ENCODE measurements around the gene NCOA1. TPM values are rescaled to one million over a fixed set of nuclear protein-coding genes. Genes with fewer than 3 reads are reported as not detected.

The NCOA1 gene
- polyA plus RNA-seq (3.7 to 5.7 TPM (median 5.0 TPM) in 3 replicates), polyA minus RNA-seq (6.5 to 15.7 TPM (median 9.0 TPM) in 3 replicates)
- polyA plus RNA-seq (2011; ENCODE audit: low read depth) = 3.4 TPM
- 3.0 and 5.7 TPM in 2 replicates for polyA plus RNA-seq (2011; cell fraction: cytosol; rRNA removed)
- 6.6 and 7.3 TPM in 2 replicates for polyA plus RNA-seq (2011; cell fraction: nucleus; rRNA removed)
- 3.4 and 3.5 TPM in 2 replicates for polyA plus RNA-seq (2012; ENCODE audit: low replicate concordance)
- polyA minus RNA-seq (2011; cell fraction: cytosol; rRNA and poly(A)+ RNA removed) = 4.8 TPM
- 9.6 and 20.4 TPM in 2 replicates for polyA minus RNA-seq (2011; cell fraction: nucleus; rRNA and poly(A)+ RNA removed)

GRCh38 chr2:24490690-24491541 is at the start of gene NCOA1:
TSS of gene NCOA1 (plus strand) at chr2:24491254. CDS start at chr2:24658678, 167,424 bp downstream.
- no peak for DNase-seq (ENCODE audit: low read depth, low spot score)
- Histone ChIP-seq H3K9me1 (ENCODE audit: control insufficient read depth, extremely low read depth, insufficient read depth, low read length) (no peaks in the 10 kb centered on the region), H3K9ac (ENCODE audit: control insufficient read depth, extremely low read depth, insufficient read depth, low read length) (peak within 1 kb of the TSS; percentile 71), H3K27me3 (ENCODE audit: control insufficient read depth, extremely low read depth, insufficient read depth, low read length) (no peaks in the 10 kb centered on the region), H3K4me2 (ENCODE audit: control insufficient read depth, extremely low read depth, insufficient read depth, low read depth, low read length) (peak within 1 kb of the TSS; percentile 73), H3K4me1 (ENCODE audit: control insufficient read depth, extremely low read depth, insufficient read depth, low read length) (peaks cover 8% of the 10 kb centered on the region), H3K9me3 (ENCODE audit: control insufficient read depth, low read depth, low read length) (no peaks in the 10 kb centered on the region), H3K4me3 (ENCODE audit: control insufficient read depth in 2 of 3, extremely low read depth in 1 of 3, insufficient read depth in 2 of 3, low read depth in 1 of 3, low read length in 3 of 3) (peak within 1 kb of the TSS; percentile 65 to 69 (median 67)), H3K36me3 (ENCODE audit: control insufficient read depth in 2 of 2, extremely low read depth in 1 of 2, insufficient read depth in 2 of 2, low read length in 2 of 2) (no peaks in the 10 kb centered on the region), H3K79me2 (ENCODE audit: control insufficient read depth, insufficient read depth, low read length) (no peaks in the 10 kb centered on the region), H4K20me1 (ENCODE audit: control insufficient read depth, extremely low read depth, insufficient read depth, low read length) (no peaks in the 10 kb centered on the region), H3K27ac (ENCODE audit: control insufficient read depth, insufficient read depth, low read length) (peak within 1 kb of the TSS; percentile 29), H2AFZ (ENCODE audit: control insufficient read depth, low read length) (peak within 1 kb of the TSS; percentile 95)
- dilution Hi-C loops (cut with MboI; ENCODE audit: extremely low pct_ligation_motif_present, low sequenced_read_pairs) = no loop called here
- no peak for FAIRE-seq
- peak in 1 of 3 experiments; percentile 20 for TF ChIP-seq CTCF (optimal IDR thresholded peaks at IDR 0.05 in 1 of 3, IDR thresholded peaks at IDR 0.05 in 1 of 3, conservative IDR thresholded peaks at IDR 0.05 in 1 of 3; ENCODE audit: extremely low read depth in 1 of 3, insufficient read depth in 2 of 3, low read length in 3 of 3)
- no peak for TF ChIP-seq EZH2 (IDR thresholded peaks at IDR 0.05; ENCODE audit: low read length)

- Histone ChIP-seq H3K27ac (ENCODE audit: control insufficient read depth, insufficient read depth, low read length) (no peak overlapping the region), H3K4me1 (ENCODE audit: control insufficient read depth, extremely low read depth, insufficient read depth, low read length) (no peaks in the 10 kb centered on the region), H2AFZ (ENCODE audit: control insufficient read depth, low read length) (no peak overlapping the region), H3K9me3 (ENCODE audit: control insufficient read depth, low read depth, low read length) (peaks cover 5% of the 10 kb centered on the region), H3K9ac (ENCODE audit: control insufficient read depth, extremely low read depth, insufficient read depth, low read length) (no peak overlapping the region), H3K36me3 (ENCODE audit: control insufficient read depth in 2 of 2, extremely low read depth in 1 of 2, insufficient read depth in 2 of 2, low read length in 2 of 2) (no peaks in the 10 kb centered on the region), H3K27me3 (ENCODE audit: control insufficient read depth, extremely low read depth, insufficient read depth, low read length) (no peaks in the 10 kb centered on the region), H4K20me1 (ENCODE audit: control insufficient read depth, extremely low read depth, insufficient read depth, low read length) (no peaks in the 10 kb centered on the region), H3K4me2 (ENCODE audit: control insufficient read depth, extremely low read depth, insufficient read depth, low read depth, low read length) (no peak overlapping the region), H3K9me1 (ENCODE audit: control insufficient read depth, extremely low read depth, insufficient read depth, low read length) (no peaks in the 10 kb centered on the region), H3K79me2 (ENCODE audit: control insufficient read depth, insufficient read depth, low read length) (no peaks in the 10 kb centered on the region), H3K4me3 (ENCODE audit: control insufficient read depth in 2 of 3, extremely low read depth in 1 of 3, insufficient read depth in 2 of 3, low read depth in 1 of 3, low read length in 3 of 3) (no peak overlapping the region)
- no peak for FAIRE-seq
- no peak for DNase-seq (ENCODE audit: low read depth, low spot score)
- dilution Hi-C loops (cut with MboI; ENCODE audit: extremely low pct_ligation_motif_present, low sequenced_read_pairs) = no loop called here
- TF ChIP-seq EZH2 (IDR thresholded peaks at IDR 0.05; ENCODE audit: low read length) (no peak), CTCF (optimal IDR thresholded peaks at IDR 0.05 in 1 of 3, IDR thresholded peaks at IDR 0.05 in 1 of 3, conservative IDR thresholded peaks at IDR 0.05 in 1 of 3; ENCODE audit: extremely low read depth in 1 of 3, insufficient read depth in 2 of 3, low read length in 3 of 3) (no peak)
These were observed 42.3 kb upstream of the NCOA1 start for GRCh38 chr2:24448797-24449196.

All from keratinocyte (primary cell).